HG02870 (cell line): ENCODE data around the gene CREBBP.
"Not testable (repeated sequence)": the region's sequence is repeated elsewhere in the genome, so short reads cannot be mapped to it uniquely, and the experiment has no call there.

Source experiments
- ATAC-seq: cut with Tn5 transposase; IDR thresholded peaks from one replicate; pipeline ENCODE4 v1.9.1; 2021; ENCODE audit warnings: mild to moderate bottlenecking, moderate library complexity; ENCODE audit not compliant: unreplicated experiment

The CREBBP gene

DNA sequence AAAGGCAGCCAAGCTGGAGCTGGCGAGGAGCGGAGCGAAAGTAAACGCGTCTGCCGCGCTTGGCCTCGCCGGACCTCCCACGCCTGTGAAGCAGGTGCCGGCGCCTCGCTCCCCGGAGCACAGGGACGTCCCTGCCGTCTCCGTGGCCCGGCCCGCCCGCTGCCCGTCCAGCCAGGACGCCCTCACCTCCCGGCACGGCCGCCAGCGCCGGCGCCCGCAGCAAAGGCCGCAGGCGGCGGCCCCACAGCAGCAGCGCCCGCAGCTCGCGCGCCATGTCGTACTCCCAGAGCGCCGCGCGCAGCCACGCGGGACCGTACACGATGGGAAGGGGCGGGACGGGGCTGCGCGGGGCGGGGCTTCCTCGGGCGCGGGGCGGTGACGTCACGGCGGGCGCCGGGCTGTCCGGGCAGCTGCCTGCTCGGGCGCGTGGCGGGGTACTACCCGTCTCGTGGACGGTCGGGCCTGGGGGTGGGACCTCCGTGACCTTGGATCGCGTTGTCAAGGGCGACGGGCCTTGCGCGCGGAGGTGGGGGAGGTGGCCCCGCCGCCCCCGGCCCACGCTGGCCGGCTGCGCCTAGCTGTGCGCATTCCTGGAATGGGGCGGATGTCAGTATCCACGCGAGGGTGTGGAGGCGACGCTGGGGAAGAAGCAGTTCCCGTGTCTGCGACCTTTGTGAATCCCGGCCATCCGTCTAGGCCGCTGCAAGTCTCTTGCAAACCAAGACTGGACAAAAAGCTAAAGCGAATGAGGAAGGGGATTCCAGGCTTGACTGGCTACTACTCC, 163.1 kb downstream of the CREBBP start, which contains the start of gene TRAP1:
Gene TRAP1, minus strand, starts transcription at position 290 of the 784 bp plus-strand sequence. Its CDS starts 16 bp downstream, at position 274.
- peak; percentile 80 for ATAC-seq

DNA sequence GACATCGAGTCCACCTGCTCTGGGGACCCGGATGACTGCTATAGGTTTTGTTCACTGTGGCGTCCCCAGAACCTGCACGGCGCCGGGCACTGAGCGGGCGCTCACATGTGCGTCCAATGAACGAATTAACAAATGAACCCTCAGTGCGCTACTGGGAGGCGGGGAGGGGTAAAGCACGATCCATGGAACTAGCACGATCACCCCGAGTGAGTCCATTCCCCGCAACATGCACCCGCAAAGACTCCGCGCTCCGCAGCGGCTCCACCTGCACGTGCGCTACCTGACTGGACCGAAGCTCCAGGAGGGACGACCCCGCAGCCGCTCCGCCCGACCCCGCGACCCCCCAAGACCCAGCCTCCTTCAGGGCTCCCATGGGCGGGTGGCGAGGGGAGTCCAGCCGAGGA, 163.7 kb downstream of the CREBBP start:
- ATAC-seq, result peak; percentile 29

DNA sequence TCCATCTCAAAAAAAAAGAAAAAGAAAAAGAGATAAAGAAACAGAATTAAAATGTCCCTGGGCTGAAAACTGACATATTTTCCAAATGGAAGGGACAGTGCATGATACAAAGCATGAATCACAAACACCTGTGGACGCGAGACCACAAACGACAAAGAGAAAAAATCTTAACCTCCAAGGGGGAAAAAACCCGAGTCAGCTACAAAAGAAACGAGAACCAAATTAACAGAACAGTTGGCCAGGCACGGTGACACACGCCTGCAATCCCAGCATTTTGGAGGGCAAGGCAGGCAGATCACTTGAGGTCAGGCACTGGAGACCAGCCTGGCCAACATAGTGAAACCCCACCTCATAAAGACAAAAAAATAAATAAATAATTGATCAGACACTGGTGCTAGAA, 165.1 kb downstream of the CREBBP start:
- no peak for ATAC-seq

DNA sequence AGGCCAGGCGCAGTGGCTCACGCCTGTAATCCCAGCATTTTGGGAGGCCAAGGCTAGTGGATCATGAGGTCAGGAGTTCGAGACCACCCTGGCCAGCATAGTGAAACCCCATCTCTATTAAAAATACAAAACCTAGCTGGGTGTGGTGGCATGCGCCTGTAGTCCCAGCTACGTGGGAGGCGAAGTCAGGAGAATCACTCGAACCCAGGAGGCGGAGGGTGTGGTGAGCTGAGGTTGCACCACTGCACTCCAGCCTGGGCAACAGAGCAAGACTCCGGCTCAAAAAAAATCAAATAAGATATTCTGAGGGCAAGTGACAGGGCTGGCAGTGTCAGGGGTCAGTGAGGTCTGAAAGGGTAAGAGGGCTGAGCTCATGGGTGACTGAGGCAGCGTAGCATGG, 166.1 kb downstream of the CREBBP start:
- ATAC-seq, result not testable (repeated sequence)

DNA sequence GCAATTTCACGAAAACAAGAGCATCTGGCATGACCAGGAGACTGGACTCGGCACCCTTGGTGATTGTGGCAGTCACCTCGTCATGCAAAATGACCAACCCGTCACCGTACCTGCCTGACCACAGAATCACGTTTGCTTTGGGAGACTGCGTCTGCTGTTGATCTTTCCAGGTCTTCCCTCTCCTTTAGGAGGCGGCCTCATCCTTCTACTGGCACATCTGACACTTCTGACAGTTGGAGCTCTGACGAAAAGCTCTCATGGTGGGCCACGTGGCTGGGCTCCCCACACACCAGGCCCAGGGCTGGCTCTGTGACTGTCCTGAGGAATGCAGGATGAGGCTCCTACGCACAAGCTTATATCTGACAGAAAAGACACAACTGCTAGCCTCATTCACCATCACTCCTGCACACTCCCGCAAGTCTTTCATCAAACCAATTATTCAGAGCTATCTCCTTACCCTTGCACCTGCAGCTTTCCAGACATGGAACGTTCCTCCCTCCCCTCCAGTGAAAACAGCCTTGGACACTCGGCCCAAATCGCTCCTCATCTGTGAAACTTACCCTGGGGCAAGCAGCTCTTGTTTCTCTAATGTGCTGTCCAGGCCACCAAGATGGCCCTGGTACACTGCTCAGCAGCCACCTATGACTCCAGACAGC, 166.8 kb downstream of the CREBBP start:
- ATAC-seq, result no peak

DNA sequence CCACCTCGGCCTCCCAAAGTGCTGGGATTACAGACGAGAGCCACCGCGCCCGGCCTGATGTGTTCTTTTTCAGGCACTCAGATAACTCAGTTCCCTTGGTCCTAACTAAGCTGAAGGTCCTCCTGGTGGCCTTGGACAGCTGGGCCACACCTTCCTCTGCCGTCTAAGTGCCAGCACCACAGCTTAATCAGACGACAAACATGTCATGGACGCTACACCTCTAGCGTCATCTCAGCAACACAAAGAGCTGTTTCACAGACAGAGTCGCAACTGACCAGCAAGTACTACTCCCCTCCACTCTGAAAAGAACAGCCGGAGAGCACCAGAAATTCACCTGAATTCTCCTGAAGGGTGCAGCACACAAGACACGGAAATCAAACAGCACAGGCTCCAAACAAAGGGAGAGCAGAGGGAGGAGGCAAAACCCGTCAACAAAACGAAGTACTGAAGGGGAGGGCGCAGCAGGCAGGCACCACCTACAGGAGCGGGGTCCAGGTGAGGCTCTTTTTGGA, 167.6 kb downstream of the CREBBP start:
- no peak for ATAC-seq

DNA sequence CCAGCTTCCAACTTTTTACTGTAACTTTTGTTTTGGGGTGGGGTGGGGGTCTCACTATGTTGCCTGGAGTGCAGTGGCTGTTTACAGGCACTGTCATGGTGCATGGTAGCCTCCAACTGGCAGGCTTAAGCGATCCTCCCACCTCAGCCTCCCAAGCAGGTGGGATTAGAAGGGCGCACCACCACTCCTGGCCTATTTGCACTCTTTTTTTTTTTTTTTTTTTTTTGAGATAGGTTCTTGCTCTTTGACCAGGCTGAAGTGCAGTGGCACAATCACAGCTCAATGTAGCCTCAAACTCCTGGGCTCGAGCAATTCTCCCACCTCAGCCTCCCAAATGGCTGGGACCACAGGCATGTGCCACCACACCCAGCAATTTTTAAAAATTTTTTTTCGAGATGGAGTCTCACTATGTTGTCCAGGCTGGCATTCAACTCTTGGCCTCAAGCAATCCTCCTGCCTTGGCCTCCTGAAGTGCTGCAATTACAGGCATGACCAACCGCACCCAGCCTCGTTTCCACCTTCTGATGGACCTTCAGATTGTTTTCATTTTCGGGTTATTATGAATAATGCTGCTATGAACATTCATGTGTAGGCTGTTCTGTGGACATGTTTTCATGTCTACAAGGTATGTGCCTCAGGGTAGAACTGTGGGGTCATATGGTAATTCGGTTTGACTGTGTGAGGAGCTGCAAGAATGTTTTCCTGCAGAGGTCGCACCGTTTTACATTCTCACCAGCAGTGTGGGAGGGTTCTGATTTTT, 174.1 kb downstream of the CREBBP start:
- ATAC-seq, result no peak

DNA sequence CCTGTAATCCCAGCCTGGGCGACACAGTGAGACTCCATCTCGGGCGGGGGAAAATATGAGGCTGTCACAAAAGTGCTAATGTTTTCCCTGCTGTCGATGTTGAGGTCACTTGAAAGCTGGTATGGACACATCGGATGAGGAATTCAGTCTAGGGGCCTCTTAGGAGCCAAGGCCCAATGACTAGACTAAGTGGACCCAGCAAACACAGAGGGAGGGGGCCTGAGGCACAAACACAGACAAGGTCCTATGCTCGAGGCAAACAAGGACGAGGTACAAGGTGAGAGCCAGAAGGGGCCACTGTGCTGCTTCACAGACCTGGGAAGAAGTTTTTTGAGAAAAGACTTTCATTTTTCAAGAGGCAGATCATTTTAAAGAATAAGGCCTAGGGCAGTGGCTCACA, 178.4 kb downstream of the CREBBP start:
- no peak for ATAC-seq

DNA sequence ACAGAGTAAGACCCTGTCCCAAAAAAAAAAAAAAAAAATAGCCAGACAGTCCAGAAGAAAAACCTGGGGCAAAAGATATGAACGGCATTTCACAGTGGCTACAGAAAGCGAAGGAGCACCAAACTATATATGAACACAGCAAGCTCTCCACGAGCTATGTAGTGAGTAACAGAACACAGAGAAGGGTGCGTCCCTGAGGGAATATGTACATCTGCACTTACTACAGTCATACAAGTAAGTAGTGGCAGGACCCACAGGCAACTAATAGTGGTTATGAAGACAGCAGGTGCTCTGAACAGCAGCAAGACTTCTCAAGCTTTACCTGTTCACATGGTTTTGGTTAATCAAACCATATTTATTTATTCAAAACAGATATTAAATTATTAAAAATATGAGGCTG, 179.0 kb downstream of the CREBBP start:
- no peak for ATAC-seq

DNA sequence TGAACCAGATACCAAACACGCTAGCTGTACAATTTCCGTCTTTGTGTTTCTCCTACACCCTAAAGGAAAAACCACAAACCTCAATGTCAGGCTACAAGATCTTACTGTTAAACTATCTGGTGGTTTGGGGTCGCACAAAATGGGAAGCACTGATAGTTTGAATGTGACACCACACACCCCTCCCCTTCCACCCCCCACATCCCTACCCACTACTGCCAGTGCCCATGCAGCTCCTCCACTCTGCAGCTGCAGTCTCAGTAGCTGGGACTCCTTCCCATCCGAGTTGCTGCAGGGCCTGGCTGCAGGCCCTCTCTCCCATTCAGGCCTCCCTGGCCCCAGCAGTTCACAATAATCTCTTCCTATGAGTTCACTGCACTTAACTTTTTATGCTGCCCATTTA, 181.6 kb downstream of the CREBBP start:
- ATAC-seq, result no peak

DNA sequence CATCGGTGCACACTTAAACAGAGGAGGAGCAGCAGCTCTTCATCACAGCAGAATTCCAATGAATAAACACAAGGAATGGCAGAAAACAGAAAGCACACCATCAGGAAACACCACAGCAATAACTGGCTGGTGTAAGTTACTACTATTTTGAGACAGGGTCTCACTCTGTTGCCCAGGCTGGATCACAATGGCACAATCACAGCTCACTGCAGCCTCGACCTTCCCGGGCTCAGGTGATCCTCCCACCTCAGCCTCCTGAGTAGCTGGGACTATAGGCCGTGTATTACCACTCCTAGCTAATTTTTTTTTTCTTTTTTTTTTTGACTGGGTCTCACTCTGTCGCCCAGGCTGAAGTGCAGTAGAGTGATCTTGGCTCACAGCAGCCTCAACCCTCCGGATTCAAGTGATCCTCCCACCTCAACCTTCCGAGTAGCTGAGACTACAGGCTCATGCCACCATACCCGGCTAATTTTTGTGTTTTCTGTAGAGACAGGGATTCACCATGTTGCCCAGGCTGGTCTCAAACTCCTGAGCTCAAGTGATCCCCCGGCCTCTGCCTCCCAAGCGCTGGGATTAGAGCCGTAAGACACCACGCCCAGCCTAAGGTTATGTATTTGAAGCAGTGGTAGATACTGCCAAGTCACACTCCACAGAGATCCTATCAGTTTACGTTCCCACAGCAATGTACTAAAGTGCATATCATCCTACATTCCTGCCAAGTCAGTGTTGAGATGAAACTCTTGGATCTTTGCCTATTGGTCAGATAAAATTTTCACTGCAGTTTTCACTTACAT, 183.9 kb downstream of the CREBBP start:
- no peak for ATAC-seq

DNA sequence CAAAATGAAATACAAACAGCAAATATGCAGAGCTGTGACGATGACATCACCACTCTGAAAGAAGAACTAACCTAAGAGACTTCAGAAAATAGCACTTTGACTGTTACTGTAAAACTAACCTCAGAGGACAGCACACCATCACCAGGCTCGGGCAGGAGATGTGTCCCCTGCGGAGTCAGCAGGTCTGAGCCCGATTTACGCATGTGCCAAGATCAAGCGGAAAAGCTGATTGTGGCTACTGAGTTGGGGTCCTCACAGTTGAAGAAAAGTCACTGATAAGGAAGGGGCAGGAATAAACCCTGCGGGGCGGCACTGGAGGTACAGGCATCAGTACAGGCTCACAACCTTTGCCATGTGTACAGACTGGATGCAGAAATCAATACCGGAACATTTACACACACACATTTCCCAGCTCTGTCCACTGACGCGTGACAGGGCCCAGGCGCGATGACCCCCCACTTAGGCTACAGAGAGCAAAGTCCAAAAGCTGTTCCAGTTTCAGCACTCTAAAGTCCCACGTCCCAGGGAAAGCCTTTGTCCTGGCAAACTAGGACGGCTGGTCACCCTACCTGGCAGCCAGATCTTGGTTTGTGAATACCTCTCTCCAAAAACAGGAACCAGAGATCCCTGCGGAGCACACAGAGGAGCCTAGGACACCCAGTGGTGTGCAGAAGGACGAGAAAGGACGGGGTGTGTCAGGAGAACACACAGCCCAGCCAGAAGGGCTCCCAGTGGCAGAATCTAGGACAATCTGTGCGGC, 184.7 kb downstream of the CREBBP start:
- no peak for ATAC-seq

DNA sequence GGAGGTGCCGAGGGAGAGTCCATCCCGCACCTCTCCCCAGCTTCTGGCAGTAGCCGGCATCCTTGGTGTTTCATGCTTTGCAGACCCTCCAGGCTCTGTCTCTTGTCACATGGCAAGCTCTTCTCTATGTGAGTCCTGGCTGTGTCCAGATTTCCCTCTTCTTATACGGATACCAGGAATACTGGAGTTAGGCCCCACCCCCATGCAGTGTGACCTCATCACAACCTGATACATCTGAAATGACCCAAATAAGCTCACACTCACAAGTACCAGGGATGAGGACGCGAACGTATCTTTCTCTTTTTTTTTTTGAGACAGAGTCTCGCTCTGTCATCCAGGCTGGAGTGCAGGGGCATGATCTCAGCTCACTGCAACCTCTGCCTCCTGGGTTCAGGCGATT, 186.5 kb downstream of the CREBBP start:
- no peak for ATAC-seq

DNA sequence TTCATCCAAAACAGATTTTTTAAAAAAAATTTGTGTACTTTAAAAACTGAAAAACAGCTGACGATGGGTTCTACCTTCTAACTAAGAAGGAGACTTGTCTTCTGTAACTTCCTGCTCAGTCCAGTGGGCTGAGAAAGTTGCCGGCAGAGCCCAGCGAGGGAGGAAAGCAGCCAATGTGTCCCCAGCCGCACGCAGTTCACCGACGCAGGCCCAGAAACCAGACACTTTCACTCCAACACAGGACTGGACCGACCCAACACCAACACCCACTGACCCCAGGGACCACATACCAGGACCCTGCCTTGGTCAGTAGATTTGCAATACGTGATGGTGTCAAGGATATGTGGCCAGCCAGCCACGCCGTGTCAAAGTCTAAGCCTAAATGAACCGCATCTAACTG, 188.8 kb downstream of the CREBBP start:
- no peak for ATAC-seq

DNA sequence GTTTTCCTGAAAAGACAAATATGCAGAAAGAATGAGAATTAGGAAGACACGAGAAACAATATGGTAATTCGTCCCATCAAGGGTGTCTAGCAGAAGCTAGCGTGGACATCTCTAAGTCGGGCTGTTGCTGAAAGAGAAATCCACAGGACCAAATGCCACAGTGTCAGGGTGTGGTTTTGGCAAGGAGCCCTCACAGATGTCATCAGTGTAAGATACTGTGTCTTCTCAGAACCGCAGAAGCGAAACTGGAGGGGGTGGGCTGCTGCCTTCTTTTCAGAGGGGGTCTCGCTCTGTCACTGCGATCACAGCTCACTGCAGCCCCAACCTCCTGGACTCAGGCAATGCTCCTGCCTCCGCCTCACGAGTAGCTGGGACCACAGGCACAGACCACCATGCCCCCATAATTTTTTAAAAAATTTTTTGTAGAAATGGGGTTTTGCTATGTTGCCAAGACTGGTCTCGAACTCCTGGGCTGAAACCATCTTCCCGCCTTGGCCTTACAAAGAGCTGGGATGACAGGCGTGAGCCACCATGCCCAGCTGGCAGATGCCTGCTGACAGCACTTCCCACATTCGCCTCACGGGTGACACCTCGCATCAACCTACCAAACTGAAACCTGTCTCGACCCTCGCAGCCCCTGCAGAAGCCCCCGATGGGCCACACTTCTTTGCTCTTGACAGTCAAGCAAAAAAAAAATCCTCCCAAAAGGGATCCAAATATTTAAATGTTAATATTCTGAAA, 189.4 kb downstream of the CREBBP start:
- no peak for ATAC-seq

DNA sequence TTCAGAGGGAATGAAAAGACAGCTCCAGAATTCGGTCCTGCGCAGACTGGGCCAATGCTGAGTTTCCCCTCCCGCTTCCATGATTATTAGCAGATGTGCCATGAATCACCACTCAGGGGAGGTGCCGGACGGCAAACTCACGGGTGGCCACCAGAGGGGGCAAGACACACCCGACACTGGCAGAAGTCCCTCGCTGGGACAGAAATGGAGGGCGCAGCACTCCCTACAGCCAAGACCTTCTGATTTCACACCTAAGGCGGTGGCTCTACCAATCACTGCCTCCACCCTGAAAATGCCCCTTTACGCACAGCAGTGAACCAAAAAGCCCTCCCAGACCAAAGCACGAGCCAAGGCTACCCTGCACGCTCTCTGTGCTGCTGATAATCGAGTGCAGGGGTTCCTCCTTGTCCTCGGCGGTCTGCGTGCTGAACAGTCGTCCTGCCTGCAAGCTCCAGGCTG, 190.0 kb downstream of the CREBBP start:
- peak; percentile 68 for ATAC-seq

DNA sequence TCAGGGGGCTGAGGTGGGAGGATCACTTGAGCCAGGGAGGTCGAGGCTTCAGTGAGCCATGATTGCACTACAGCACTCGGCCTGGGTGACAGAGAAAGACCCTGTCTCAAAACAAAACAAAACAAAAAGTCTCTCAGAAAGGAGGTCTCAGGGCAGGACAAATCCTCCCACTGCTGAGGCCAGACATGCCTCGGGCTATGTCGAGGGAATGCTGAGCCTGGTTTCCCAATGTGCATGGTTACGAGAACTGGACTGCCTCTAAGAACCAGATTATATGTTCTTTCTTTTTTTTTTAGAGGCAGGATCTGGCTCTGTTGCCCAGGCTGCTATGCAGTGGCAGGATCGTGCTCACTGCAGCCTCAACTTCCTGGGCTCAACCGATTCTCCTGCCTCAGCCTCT, 190.8 kb downstream of the CREBBP start:
- no peak for ATAC-seq

DNA sequence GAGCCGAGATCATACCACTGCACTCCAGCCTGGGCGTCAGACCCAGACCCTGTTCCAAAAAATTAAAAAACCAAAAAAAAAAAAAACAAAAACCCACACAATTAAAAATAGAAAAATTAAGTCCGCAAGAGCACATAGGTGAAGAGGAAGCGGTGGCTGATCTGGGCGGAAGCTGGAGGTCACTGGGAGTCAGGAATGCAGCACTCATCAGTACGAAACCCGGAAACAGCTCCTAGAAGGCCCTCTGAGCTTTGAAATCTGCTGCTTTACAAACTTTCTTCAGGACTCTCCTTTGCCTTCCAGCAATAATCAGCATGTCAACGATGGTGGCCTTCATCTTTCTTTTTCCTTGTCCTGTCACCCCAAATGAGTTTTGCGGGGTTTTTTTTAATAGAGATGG, 192.7 kb downstream of the CREBBP start:
- ATAC-seq, result no peak

DNA sequence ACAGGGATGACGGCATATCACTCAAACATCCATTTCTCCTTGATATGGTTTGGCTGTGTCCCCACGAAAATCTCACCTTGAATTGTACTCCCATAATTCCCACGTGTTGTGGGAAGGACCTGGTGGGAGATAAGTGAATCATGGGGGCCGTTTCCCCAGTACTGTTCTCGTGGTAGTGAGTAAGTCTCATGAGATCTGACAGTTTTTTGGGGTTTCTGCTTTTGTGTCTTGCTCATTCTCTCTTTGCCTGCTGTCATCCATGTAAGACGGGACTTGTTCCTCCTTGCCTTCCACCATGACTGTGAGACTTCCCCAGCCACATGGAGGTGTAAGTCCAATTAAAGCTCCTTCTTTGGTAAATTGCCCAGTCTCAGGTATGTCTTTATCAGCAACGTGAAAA, 193.5 kb downstream of the CREBBP start:
- no peak for ATAC-seq
